ENCODE data around the gene SFXN3. TPM values are rescaled to one million over a fixed set of nuclear protein-coding genes. Genes with fewer than 3 reads are reported as not detected.

The SFXN3 gene
- total and polyA plus RNA-seq, 2 of the 13 experiments (the other 11 are each of a cell fraction or from before 2014, with no cell fraction given) = 16.8 to 71.5 TPM

- no peak for TF ChIP-seq ZNF724P (CRISPR knock-in tag; IDR thresholded peaks at IDR 0.05; ENCODE audit: borderline replicate concordance)
- TF ChIP-seq FOXA1 (IDR thresholded peaks at IDR 0.05) = no peak
- no peak for TF ChIP-seq FOXA1 (CRISPR knock-in tag; IDR thresholded peaks at IDR 0.05)
- no peak for TF ChIP-seq ZNF296 (CRISPR knock-in tag; conservative IDR thresholded peaks at IDR 0.05)
- TF ChIP-seq TFE3 (CRISPR knock-in tag; IDR thresholded peaks at IDR 0.05) = peak; percentile 48; the same call in 1 of the 2 replicates
- TF ChIP-seq ZNF136 (CRISPR knock-in tag; IDR thresholded peaks at IDR 0.05; ENCODE audit: low read depth) = no peak
- no peak for TF ChIP-seq RBM22 (optimal IDR thresholded peaks at IDR 0.05; ENCODE audit: low read length)
- TF ChIP-seq ATF4 (CRISPR knock-in tag; IDR thresholded peaks at IDR 0.05) = no peak
- TF ChIP-seq ZNF644 (CRISPR knock-in tag; IDR thresholded peaks at IDR 0.05; ENCODE audit: low read depth) = no peak
- no peak for TF ChIP-seq KLF6 (CRISPR knock-in tag; IDR thresholded peaks at IDR 0.05)
- TF ChIP-seq TEAD3 (CRISPR knock-in tag; optimal IDR thresholded peaks at IDR 0.05; ENCODE audit: borderline replicate concordance) = no peak
- TF ChIP-seq IRF2 (CRISPR knock-in tag; IDR thresholded peaks at IDR 0.05) = no peak
- TF ChIP-seq ZBTB43 (CRISPR knock-in tag; conservative IDR thresholded peaks at IDR 0.05) = no peak
- TF ChIP-seq ZNF609 (CRISPR knock-in tag; IDR thresholded peaks at IDR 0.05; ENCODE audit: borderline replicate concordance) = no peak
- peak; percentile 33; the same call in 1 of the 2 replicates for TF ChIP-seq BHLHE40 (IDR thresholded peaks at IDR 0.05; ENCODE audit: low read length)
- peak; percentile 52 for TF ChIP-seq NR2C2 (CRISPR knock-in tag; IDR thresholded peaks at IDR 0.05; ENCODE audit: borderline replicate concordance)
- TF ChIP-seq ZNF790 (CRISPR knock-in tag; IDR thresholded peaks at IDR 0.05; ENCODE audit: borderline replicate concordance) = no peak
- TF ChIP-seq ZNF33B (CRISPR knock-in tag; IDR thresholded peaks at IDR 0.05) = no peak
- TF ChIP-seq ATF1 (CRISPR knock-in tag; IDR thresholded peaks at IDR 0.05) = no peak
- 0 out of 2 replicates have a peak, but pooled peaks have one; percentile 13 for TF ChIP-seq ZIK1 (CRISPR knock-in tag; IDR thresholded peaks at IDR 0.05; ENCODE audit: borderline replicate concordance, low read depth)
- no peak for TF ChIP-seq RNF2 (conservative IDR thresholded peaks at IDR 0.05; ENCODE audit: low read depth)
- TF ChIP-seq NFIC (IDR thresholded peaks at IDR 0.05; ENCODE audit: low read length) = no peak
- no peak for TF ChIP-seq SMAD9 (CRISPR knock-in tag; IDR thresholded peaks at IDR 0.05)
- no peak for TF ChIP-seq DNMT3B (CRISPR knock-in tag; conservative IDR thresholded peaks at IDR 0.05)
Observed at GRCh38 chr10:100996678-100997359, 34.2 kb upstream of the SFXN3 start (continued).
